Subcutaneous preadipocyte (primary cell): ENCODE measurements around the gene TNFSF11. TPM values are rescaled to one million over a fixed set of nuclear protein-coding genes. Genes with fewer than 3 reads are reported as not detected.

ENCODE experiments used
- total RNA-seq: library from RNA; depleted of rRNA; stranded (reverse); fragments of >200 nt; gene quantifications from 2 replicates; pipeline ENCODE4 v1.2.3, GENCODE V29; 2012

TNFSF11 gene, protein sequence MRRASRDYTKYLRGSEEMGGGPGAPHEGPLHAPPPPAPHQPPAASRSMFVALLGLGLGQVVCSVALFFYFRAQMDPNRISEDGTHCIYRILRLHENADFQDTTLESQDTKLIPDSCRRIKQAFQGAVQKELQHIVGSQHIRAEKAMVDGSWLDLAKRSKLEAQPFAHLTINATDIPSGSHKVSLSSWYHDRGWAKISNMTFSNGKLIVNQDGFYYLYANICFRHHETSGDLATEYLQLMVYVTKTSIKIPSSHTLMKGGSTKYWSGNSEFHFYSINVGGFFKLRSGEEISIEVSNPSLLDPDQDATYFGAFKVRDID
- under 0.01 TPM in 1 of 2 replicates, not detected in the other for total RNA-seq

GRCh38 chr13:42574011-42574410 is at the start of gene TNFSF11:
Gene TNFSF11, plus strand, starts transcription at chr13:42574152. Its CDS starts 152 bp downstream, at chr13:42574304.

Other genes starting within 250 kb of the TNFSF11 start
- not detected in 2 replicates for gene FAM216B, start 207.4 kb downstream of the TNFSF11 start, total RNA-seq